IPS-20b (cell line): ENCODE results near the gene ENPP3.

ENCODE experiments used
- H3K27ac ChIP-seq: one replicate; pipeline ENCODE4 v1.5.1; 2013; ENCODE audit warnings: low read length
- H3K27me3 ChIP-seq: 2 replicates; pipeline ENCODE4 v1.6.1; 2013; ENCODE audit warnings: mild to moderate bottlenecking, low read length, inconsistent platforms; ENCODE audit not compliant: insufficient read depth
- H3K36me3 ChIP-seq: 2 replicates; pipeline ENCODE4 v1.6.1; 2013; ENCODE audit warnings: low read depth, mild to moderate bottlenecking, inconsistent platforms, low read length, moderate library complexity; ENCODE audit not compliant: insufficient read depth
- H3K4me1 ChIP-seq: 2 replicates; pipeline ENCODE4 v1.6.1; 2013; ENCODE audit warnings: mild to moderate bottlenecking, control low read depth, inconsistent platforms, low read length, moderate library complexity; ENCODE audit not compliant: insufficient read depth
- H3K4me3 ChIP-seq: 2 replicates; pipeline ENCODE4 v1.5.1; 2013; ENCODE audit warnings: mild to moderate bottlenecking, low read length, inconsistent platforms
- H3K9ac ChIP-seq: 2 replicates; pipeline ENCODE4 v1.6.1; 2013; ENCODE audit warnings: low read depth, mild to moderate bottlenecking, inconsistent platforms, low read length, moderate library complexity
- H3K9me3 ChIP-seq: 2 replicates; pipeline ENCODE4 v1.6.1; 2013; ENCODE audit warnings: mild to moderate bottlenecking, low read depth, low read length, inconsistent platforms; ENCODE audit not compliant: insufficient read depth

Gene ENPP3

GRCh38 chr6:131660195-131660594, 23.1 kb downstream of the ENPP3 start:
- H3K27me3 ChIP-seq: no peaks in the 10 kb centered on the region; the same call in 1 of the 2 replicates
- H3K9me3 ChIP-seq: peaks cover 5% of the 10 kb centered on the region; the same call in 1 of the 2 replicates
- no peaks in the 10 kb centered on the region for H3K4me1 ChIP-seq
- H3K36me3 ChIP-seq: no peaks in the 10 kb centered on the region
- H3K4me3 ChIP-seq: no peak overlapping the region
- H3K27ac ChIP-seq: no peak overlapping the region
- no peak overlapping the region; the same call in 1 of the 2 replicates for H3K9ac ChIP-seq

GRCh38 chr6:131663578-131664165, 26.6 kb downstream of the ENPP3 start:
- Histone ChIP-seq H3K4me3 (no peak overlapping the region), H3K36me3 (no peaks in the 10 kb centered on the region)

GRCh38 chr6:131669891-131670290, 32.8 kb downstream of the ENPP3 start:
- H3K9ac ChIP-seq: no peak overlapping the region
- H3K27me3 ChIP-seq: no peaks in the 10 kb centered on the region
- H3K4me1 ChIP-seq: no peaks in the 10 kb centered on the region
- no peaks in the 10 kb centered on the region for H3K9me3 ChIP-seq
- H3K27ac ChIP-seq: no peak overlapping the region
- no peak overlapping the region for H3K4me3 ChIP-seq
- H3K36me3 ChIP-seq: no peaks in the 10 kb centered on the region

More at GRCh38 chr6:131663578-131664165, 26.6 kb downstream of the ENPP3 start:
- Histone ChIP-seq H3K9me3 (peaks cover 5% of the 10 kb centered on the region; the same call in 1 of the 2 replicates), H3K27me3 (no peaks in the 10 kb centered on the region), H3K27ac (no peak overlapping the region), H3K4me1 (no peaks in the 10 kb centered on the region), H3K9ac (no peak overlapping the region)

GRCh38 chr6:131673184-131673583, 36.1 kb downstream of the ENPP3 start:
- H3K4me3 ChIP-seq: no peak overlapping the region
- H3K27ac ChIP-seq: no peak overlapping the region
- no peak overlapping the region for H3K9ac ChIP-seq
- H3K4me1 ChIP-seq: no peaks in the 10 kb centered on the region
- H3K9me3 ChIP-seq: no peaks in the 10 kb centered on the region
- H3K36me3 ChIP-seq: no peaks in the 10 kb centered on the region
- no peaks in the 10 kb centered on the region for H3K27me3 ChIP-seq

- Histone ChIP-seq H3K27me3 (no peaks in the 10 kb centered on the region), H3K4me1 (peaks cover 4% of the 10 kb centered on the region; the same call in 1 of the 2 replicates), H3K27ac (no peak overlapping the region), H3K4me3 (no peak overlapping the region; the same call in 1 of the 2 replicates), H3K9me3 (no peaks in the 10 kb centered on the region), H3K36me3 (no peaks in the 10 kb centered on the region), H3K9ac (no peak overlapping the region)
Measured at GRCh38 chr6:131678442-131678841, 41.3 kb downstream of the ENPP3 start.

- H3K27ac ChIP-seq: no peak overlapping the region
- no peak overlapping the region for H3K4me3 ChIP-seq
- no peaks in the 10 kb centered on the region for H3K9me3 ChIP-seq
- H3K27me3 ChIP-seq: no peaks in the 10 kb centered on the region
- peaks cover 4% of the 10 kb centered on the region; the same call in 1 of the 2 replicates for H3K4me1 ChIP-seq
- H3K9ac ChIP-seq: no peak overlapping the region
- no peaks in the 10 kb centered on the region for H3K36me3 ChIP-seq
Measured at GRCh38 chr6:131680868-131681267, 43.8 kb downstream of the ENPP3 start.

GRCh38 chr6:131681585-131681984, 44.5 kb downstream of the ENPP3 start:
- Histone ChIP-seq H3K4me3 (no peak overlapping the region), H3K9me3 (no peaks in the 10 kb centered on the region), H3K36me3 (no peaks in the 10 kb centered on the region), H3K4me1 (peaks cover 4% of the 10 kb centered on the region; the same call in 1 of the 2 replicates), H3K27ac (no peak overlapping the region), H3K9ac (no peak overlapping the region), H3K27me3 (no peaks in the 10 kb centered on the region)

GRCh38 chr6:131682442-131682841, 45.3 kb downstream of the ENPP3 start:
- no peak overlapping the region for H3K27ac ChIP-seq
- H3K9me3 ChIP-seq: no peaks in the 10 kb centered on the region
- H3K4me3 ChIP-seq: no peak overlapping the region
- H3K36me3 ChIP-seq: no peaks in the 10 kb centered on the region
- H3K27me3 ChIP-seq: no peaks in the 10 kb centered on the region
- no peak overlapping the region for H3K9ac ChIP-seq
- H3K4me1 ChIP-seq: peaks cover 4% of the 10 kb centered on the region; the same call in 1 of the 2 replicates

- H3K27ac ChIP-seq: no peak overlapping the region
- no peak overlapping the region for H3K9ac ChIP-seq
- no peaks in the 10 kb centered on the region for H3K36me3 ChIP-seq
- H3K4me3 ChIP-seq: no peak overlapping the region
- peaks cover 7% of the 10 kb centered on the region; the same call in 1 of the 2 replicates for H3K4me1 ChIP-seq
- H3K27me3 ChIP-seq: no peaks in the 10 kb centered on the region
- no peaks in the 10 kb centered on the region for H3K9me3 ChIP-seq
Measured at GRCh38 chr6:131683479-131683878, 46.4 kb downstream of the ENPP3 start.

- Histone ChIP-seq H3K9me3 (no peaks in the 10 kb centered on the region), H3K27me3 (no peaks in the 10 kb centered on the region), H3K27ac (no peak overlapping the region), H3K9ac (no peak overlapping the region), H3K4me1 (0 out of 2 replicates have a peak, but pooled peaks cover 4% of the 10 kb centered on the region), H3K4me3 (no peak overlapping the region), H3K36me3 (no peaks in the 10 kb centered on the region)
Measured at GRCh38 chr6:131685266-131685780, 48.2 kb downstream of the ENPP3 start.

GRCh38 chr6:131687022-131687421, 49.9 kb downstream of the ENPP3 start:
- Histone ChIP-seq H3K36me3 (no peaks in the 10 kb centered on the region), H3K27ac (no peak overlapping the region), H3K4me1 (0 out of 2 replicates have a peak, but pooled peaks cover 4% of the 10 kb centered on the region), H3K9me3 (no peaks in the 10 kb centered on the region), H3K4me3 (no peak overlapping the region), H3K9ac (no peak overlapping the region), H3K27me3 (no peaks in the 10 kb centered on the region)

- Histone ChIP-seq H3K27me3 (no peaks in the 10 kb centered on the region), H3K9me3 (no peaks in the 10 kb centered on the region), H3K4me1 (peaks cover 7% of the 10 kb centered on the region; the same call in 1 of the 2 replicates), H3K36me3 (no peaks in the 10 kb centered on the region), H3K27ac (no peak overlapping the region), H3K9ac (no peak overlapping the region), H3K4me3 (no peak overlapping the region)
Measured at GRCh38 chr6:131688286-131688685, 51.2 kb downstream of the ENPP3 start.
